GM15510 (cell line): ENCODE measurements around the gene RACGAP1.

Experiments used
- POLR2A ChIP-seq: IDR thresholded peaks from 3 replicates; pipeline ENCODE4 v1.6.1; 2011; ENCODE audit warnings: borderline replicate concordance; ENCODE audit not compliant: insufficient read length; ENCODE audit errors: extremely low read depth

Gene RACGAP1

DNA sequence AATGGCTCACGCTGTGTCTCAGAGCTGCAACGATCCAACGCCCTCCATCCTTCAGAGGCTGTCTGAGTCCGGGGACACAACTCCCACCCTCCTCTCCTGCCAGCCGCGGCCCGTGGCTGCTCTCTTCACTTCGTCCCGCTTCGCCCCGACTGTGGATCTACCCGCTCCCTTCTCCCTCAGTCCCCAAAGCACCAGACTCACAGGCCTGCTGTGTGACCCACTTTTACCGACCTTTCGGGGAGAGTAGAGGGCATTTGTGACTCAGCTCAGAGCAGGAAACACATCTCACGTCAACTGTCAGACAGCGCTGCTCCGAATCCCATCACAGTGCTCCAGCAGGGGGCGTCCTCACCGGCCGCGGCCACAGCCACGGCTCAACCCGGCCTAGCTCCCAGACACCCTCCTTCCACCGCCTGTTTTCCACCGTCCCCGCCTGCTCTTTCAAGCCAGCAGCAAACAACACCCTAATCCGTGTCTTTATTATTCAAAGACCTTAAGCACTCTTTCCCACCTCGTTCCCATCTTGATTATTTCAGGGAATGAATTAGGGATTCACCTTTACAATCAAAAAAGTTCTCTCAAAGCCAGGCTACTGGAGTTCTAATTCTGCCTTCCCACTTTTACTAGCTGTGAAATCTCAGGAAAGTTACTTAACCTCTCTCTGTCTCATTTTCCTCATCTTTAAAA is 79.8 kb downstream of the RACGAP1 start:
- TF ChIP-seq POLR2A, result no peak

GRCh38 chr12:49944718-49945117 is 80.6 kb downstream of the RACGAP1 start:
- no peak for TF ChIP-seq POLR2A

DNA sequence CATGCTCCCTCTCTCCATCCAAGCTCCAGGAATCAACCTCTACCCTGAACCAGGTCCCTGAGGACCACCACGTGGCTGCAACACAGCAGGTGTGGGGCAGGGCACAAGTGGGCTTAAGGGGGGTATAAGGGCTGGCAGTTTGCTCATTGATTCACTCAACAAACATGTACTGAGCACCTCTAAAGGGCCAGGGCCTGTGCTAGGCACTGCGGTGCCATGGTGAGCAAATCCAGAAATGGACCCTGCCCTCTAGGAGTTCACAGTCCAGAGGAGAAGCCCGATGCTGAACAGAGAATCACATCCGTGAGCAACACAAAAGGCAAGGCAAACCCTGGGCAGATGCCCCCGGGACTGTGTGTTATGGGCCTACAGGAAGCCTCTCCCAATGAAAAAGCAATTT is 81.2 kb downstream of the RACGAP1 start:
- no peak for TF ChIP-seq POLR2A

DNA sequence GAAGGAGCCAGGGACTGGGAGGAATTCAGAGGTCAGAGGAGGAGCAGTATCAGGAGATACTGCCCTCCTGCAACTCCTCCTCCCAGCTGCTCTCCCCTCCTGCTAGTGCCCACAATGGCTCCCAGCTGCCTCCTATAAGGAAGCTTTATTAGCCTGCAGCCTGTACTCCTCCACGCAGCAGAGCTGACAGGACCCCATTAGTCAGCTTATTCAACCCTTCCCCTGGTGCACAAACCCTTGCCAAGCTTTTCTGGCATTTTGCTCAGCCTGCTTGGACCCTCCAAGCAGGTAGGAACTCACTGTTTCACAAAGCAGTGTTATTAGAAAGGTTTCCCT is 81.7 kb downstream of the RACGAP1 start:
- no peak for TF ChIP-seq POLR2A

DNA sequence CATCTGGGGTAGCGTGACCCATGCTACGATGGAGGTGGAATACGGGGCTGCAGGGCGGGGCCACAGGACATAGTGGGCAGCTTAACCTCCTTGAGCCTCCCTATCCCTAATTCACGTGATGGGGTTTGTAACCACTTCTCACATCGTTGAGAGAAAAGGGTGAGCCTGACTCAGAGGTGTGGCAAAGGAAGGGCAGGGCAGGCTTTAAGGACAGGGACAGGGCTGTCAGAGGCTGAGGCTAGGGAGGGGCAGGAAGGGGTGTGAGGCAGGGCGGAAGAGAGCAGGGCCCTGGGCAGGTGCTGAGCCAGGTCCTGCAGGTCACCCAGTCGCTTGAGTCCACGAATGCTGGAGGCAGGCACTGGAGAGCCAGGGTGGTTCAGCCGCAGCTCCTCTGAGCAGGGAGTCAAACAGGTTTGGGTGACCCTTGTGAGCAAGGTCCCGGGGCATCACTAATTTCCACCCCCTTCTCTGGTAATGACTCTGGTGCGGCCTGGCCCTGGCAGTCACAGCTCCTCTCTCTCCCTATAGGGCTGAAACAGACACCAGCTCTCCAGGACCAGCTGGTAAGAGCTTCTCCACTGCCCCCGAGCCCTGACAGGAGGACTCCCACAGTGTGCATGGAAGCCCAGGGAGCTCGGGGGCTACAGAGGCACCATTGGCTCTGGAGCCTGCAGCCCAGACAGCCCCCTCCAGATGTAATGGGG is 82.2 kb downstream of the RACGAP1 start:
- no peak for TF ChIP-seq POLR2A

GRCh38 chr12:49942512-49942893 is 82.8 kb downstream of the RACGAP1 start:
- TF ChIP-seq POLR2A, result no peak

- TF ChIP-seq POLR2A, result no peak
Observed at GRCh38 chr12:49941556-49942511, 83.5 kb downstream of the RACGAP1 start.

DNA sequence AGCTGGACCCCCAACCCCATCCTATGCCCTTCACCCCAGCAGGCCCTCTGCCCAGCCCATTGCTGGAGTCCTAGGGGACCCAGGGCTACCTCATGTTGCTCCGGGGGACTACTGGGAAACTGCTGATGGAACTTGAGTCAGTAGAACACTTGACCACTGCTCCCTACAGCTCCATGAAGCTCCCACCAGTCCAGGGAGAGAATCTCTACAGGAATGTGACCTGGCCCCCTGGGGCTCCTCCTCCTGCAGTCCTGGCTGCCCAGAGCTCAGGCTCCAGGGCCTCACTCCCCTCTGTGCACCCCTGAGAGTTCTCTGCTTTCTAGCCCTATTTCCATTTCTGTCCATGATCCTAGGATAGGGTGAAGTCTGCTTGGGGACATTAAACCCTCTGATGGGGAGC is 85.6 kb downstream of the RACGAP1 start:
- TF ChIP-seq POLR2A, result no peak

- TF ChIP-seq POLR2A, result no peak
Observed at GRCh38 chr12:49939307-49939706, 86.0 kb downstream of the RACGAP1 start.
